ENCODE results near the gene SPACA6. TPM values are rescaled to one million over a fixed set of nuclear protein-coding genes. Genes with fewer than 3 reads are reported as not detected.

The SPACA6 gene
- total and polyA plus RNA-seq, 10 of the 15 experiments (the other 5 are each of a cell fraction or from before 2014, with no cell fraction given): 0.31 to 6.5 (median 1.7) TPM

DNA sequence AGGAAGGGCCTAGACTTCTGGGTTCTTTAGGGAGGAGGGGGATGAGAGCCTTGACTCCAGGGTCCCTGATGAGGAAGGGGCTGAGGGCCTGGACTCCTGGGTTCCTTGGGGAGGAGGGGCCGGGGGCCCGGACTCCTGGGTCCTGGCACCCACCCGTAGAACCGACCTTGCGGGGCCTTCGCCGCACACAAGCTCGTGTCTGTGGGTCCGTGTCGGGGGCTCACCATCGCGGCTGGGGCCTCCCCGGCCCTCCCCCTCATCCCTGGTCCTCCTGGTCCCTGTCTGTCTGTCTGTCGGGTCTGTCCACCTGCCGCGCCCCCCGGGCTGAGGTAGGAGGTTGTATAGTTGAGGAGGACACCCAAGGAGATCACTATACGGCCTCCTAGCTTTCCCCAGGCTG lies 662 bp upstream of the SPACA6 start:
- no peak overlapping the region for H3K4me3 ChIP-seq
- in situ Hi-C loops (cut with MboI) (no loop called here), intact Hi-C loops (cut with micrococcal nuclease; ENCODE audit: unreplicated experiment) (no loop called here)
- H3K27ac ChIP-seq (ENCODE audit: control insufficient read depth, insufficient read depth): no peak overlapping the region
- TF ChIP-seq, protein P1, sequence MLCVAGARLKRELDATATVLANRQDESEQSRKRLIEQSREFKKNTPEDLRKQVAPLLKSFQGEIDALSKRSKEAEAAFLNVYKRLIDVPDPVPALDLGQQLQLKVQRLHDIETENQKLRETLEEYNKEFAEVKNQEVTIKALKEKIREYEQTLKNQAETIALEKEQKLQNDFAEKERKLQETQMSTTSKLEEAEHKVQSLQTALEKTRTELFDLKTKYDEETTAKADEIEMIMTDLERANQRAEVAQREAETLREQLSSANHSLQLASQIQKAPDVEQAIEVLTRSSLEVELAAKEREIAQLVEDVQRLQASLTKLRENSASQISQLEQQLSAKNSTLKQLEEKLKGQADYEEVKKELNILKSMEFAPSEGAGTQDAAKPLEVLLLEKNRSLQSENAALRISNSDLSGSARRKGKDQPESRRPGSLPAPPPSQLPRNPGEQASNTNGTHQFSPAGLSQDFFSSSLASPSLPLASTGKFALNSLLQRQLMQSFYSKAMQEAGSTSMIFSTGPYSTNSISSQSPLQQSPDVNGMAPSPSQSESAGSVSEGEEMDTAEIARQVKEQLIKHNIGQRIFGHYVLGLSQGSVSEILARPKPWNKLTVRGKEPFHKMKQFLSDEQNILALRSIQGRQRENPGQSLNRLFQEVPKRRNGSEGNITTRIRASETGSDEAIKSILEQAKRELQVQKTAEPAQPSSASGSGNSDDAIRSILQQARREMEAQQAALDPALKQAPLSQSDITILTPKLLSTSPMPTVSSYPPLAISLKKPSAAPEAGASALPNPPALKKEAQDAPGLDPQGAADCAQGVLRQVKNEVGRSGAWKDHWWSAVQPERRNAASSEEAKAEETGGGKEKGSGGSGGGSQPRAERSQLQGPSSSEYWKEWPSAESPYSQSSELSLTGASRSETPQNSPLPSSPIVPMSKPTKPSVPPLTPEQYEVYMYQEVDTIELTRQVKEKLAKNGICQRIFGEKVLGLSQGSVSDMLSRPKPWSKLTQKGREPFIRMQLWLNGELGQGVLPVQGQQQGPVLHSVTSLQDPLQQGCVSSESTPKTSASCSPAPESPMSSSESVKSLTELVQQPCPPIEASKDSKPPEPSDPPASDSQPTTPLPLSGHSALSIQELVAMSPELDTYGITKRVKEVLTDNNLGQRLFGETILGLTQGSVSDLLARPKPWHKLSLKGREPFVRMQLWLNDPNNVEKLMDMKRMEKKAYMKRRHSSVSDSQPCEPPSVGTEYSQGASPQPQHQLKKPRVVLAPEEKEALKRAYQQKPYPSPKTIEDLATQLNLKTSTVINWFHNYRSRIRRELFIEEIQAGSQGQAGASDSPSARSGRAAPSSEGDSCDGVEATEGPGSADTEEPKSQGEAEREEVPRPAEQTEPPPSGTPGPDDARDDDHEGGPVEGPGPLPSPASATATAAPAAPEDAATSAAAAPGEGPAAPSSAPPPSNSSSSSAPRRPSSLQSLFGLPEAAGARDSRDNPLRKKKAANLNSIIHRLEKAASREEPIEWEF (IDR thresholded peaks at IDR 0.05; ENCODE audit: insufficient replicate concordance, low read depth, low read length): no peak
- no peak for TF ChIP-seq CHD1 (IDR thresholded peaks at IDR 0.05; ENCODE audit: low read depth, low read length)
- TF ChIP-seq SIX5 (IDR thresholded peaks at IDR 0.05; ENCODE audit: low read depth, low read length, severe bottlenecking): no peak
- TF ChIP-seq MEF2A (IDR thresholded peaks at IDR 0.05; ENCODE audit: insufficient read depth, low read depth, low read length): no peak
- TF ChIP-seq RAD51 (IDR thresholded peaks at IDR 0.05): no peak
- no peak for TF ChIP-seq DPF2 (IDR thresholded peaks at IDR 0.05)
- TF ChIP-seq NBN (IDR thresholded peaks at IDR 0.05): no peak
- FAIRE-seq (no peak), ATAC-seq (no peak), DNase-seq (ENCODE audit: low read depth, low spot score) (no peak)
- no peaks in the 10 kb centered on the region for H3K9me3 ChIP-seq (replicated peaks; ENCODE audit: control insufficient read depth, insufficient read depth, low read length)
- no peaks in the 10 kb centered on the region for H3K36me3 ChIP-seq (ENCODE audit: control insufficient read depth in 2 of 2, insufficient read depth in 2 of 2, low read length in 1 of 2)
- H3K27me3 ChIP-seq (replicated peaks in 1 of 2; ENCODE audit: control insufficient read depth in 2 of 2, insufficient read depth in 2 of 2, low read length in 1 of 2): peaks cover 3 to 9% of the 10 kb centered on the region in 2 experiments
- H2AFZ ChIP-seq (ENCODE audit: control insufficient read depth, low read depth, low read length): no peak overlapping the region
- H4K20me1 ChIP-seq (ENCODE audit: control insufficient read depth, insufficient read depth): no peaks in the 10 kb centered on the region
- ChIA-PET RAD21 (ENCODE audit: unreplicated experiment) (no interaction called here), SMC1A (ENCODE audit: uncharacterized antibody, unreplicated experiment) (no interaction called here), POLR2A (no interaction called here), CTCF (no interaction called here)
- no peaks in the 10 kb centered on the region for H3K79me2 ChIP-seq (ENCODE audit: control insufficient read depth, insufficient read depth, low read length)
- H3K4me1 ChIP-seq (ENCODE audit: control insufficient read depth, insufficient read depth, low read length): no peaks in the 10 kb centered on the region
- BruUV-seq (replicated peaks): no TSS peak
- 60% methylated on average over 11 of the region's 18 CpGs for WGBS (ENCODE audit: insufficient coverage, insufficient replicate concordance, low lambda C conversion rate, missing lambda C conversion rate)
- no peak overlapping the region for H3K4me2 ChIP-seq (ENCODE audit: control insufficient read depth, insufficient read depth)
- no peak overlapping the region for H3K9ac ChIP-seq (ENCODE audit: control insufficient read depth, insufficient read depth, low read length)

All from GM12878 (cell line).